ENCODE measurements around the gene HINFP. TPM values are rescaled to one million over a fixed set of nuclear protein-coding genes. Genes with fewer than 3 reads are reported as not detected.
"Not testable (repeated sequence)": the region's sequence is repeated elsewhere in the genome, so short reads cannot be mapped to it uniquely, and the experiment has no call there.

The HINFP gene
- total RNA-seq, 1 experiment from 2014 or later, result 9.4 TPM

DNA sequence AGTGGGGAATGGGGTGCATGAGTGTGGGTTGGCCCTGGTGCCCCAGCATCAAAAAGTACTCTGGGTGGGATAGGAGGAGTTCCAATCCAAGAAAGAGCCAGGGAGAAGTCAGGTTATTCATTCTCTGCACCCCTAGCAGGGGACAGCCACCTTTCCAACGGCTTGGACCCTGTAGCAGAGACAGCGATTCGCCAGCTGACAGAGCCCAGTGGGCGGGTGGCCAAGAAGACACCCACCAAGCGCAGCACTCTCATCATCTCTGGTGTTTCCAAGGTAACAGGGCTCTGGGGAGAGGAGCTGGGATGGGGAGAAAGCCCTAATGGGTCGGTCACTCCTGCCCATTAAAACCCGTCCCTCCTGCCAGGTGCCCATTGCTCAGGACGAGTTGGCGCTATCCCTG lies 7.7 kb upstream of the HINFP start:
- no peak for DNase-seq (ENCODE audit: low read depth, low spot score)
- in situ Hi-C loops (cut with HindIII; ENCODE audit: low pct_unique_long_range_greater_than_20kb, low sequenced_read_pairs), result no loop called here

GRCh38 chr11:119114351-119114750 lies 7.0 kb upstream of the HINFP start:
- no peak for DNase-seq (ENCODE audit: low read depth, low spot score)
- in situ Hi-C loops (cut with HindIII; ENCODE audit: low pct_unique_long_range_greater_than_20kb, low sequenced_read_pairs), result no loop called here

- in situ Hi-C loops (cut with HindIII; ENCODE audit: low pct_unique_long_range_greater_than_20kb, low sequenced_read_pairs), result no loop called here
- no peak for DNase-seq (ENCODE audit: low read depth, low spot score)
Observed at GRCh38 chr11:119115484-119116234, 5.7 kb upstream of the HINFP start.

- in situ Hi-C loops (cut with HindIII; ENCODE audit: low pct_unique_long_range_greater_than_20kb, low sequenced_read_pairs), result no loop called here
- DNase-seq (ENCODE audit: low read depth, low spot score), result no peak
Observed at GRCh38 chr11:119116235-119116594, 5.2 kb upstream of the HINFP start.

DNA sequence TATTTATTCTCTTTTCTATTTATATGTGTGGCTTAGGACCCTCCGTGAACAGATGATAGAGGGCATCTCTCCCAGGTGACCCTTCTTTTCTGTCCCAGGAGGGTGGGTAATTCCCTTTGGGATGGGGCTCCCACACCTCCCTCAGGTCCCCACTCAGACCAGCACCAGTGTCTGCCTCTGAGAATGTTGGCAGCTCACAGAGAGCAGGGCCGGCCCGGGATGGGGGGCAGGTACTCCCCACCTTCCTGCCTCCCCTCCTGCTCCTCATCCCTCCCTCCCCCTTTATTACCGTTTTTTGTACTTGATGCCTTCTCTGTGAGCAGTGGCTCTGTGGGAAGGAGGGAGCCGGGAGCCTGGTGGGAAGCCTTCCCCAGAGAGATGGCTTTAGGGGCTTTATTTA lies 4.8 kb upstream of the HINFP start:
- in situ Hi-C loops (cut with HindIII; ENCODE audit: low pct_unique_long_range_greater_than_20kb, low sequenced_read_pairs), result no loop called here
- DNase-seq (ENCODE audit: low read depth, low spot score), result no peak

GRCh38 chr11:119117004-119117706 lies 4.2 kb upstream of the HINFP start:
- no peak for DNase-seq (ENCODE audit: low read depth, low spot score)
- in situ Hi-C loops (cut with HindIII; ENCODE audit: low pct_unique_long_range_greater_than_20kb, low sequenced_read_pairs), result no loop called here

DNA sequence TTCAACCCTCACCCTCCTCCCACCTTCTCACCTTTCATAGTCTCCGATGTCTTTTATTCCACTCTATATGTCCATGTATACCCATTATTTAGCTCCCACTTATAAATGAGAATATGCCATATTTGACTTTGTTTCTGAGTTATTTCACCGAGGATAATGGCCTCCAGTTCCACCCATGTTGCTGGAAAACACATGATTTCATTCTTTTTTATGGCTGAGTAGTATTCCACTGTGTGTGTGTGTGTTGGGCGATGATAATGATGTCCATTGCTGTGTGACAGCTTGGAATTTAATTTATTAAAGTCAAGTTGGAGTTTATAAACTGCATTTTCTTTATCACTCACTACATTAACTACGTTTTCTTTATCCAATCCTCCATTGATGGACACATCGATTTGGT lies 3.2 kb upstream of the HINFP start:
- in situ Hi-C loops (cut with HindIII; ENCODE audit: low pct_unique_long_range_greater_than_20kb, low sequenced_read_pairs), result no loop called here
- DNase-seq (ENCODE audit: low read depth, low spot score), result no peak

DNA sequence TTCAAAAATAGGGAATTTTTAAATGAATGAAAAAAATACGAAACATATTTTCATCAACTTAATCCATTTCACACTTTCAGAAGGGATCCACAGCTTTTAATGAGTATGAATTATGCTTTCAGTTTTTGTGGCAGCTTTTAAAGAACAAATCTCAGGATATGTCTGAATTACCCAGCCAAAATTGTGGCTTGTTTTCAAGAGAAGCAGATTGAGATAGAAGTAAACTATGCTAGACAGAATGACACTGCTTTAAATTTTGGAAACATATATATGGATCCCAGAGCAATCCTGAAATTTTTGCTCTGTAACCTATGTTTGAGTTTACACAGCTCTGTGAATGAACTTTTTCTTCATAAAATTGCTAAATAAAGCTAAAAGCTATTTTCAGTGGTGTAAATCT lies 2.4 kb upstream of the HINFP start:
- DNase-seq (ENCODE audit: low read depth, low spot score), result no peak
- in situ Hi-C loops (cut with HindIII; ENCODE audit: low pct_unique_long_range_greater_than_20kb, low sequenced_read_pairs), result no loop called here

DNA sequence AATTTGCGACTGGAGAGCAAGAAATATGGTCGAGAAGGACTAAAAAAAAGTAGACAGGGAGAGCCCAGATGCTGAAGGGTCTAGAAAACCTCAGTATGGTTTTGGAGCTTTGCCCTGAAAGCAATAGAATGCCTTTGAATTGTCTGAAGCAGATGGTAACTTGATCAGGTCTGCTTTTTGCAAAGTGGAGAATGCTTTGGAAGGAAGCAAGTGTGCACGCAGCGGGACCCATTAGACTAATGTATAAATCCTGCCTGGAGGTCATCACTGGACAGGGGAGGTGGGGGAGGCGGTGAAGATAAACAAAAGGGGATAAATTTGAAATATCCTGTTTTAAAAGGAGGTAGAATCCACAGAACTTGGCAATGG lies 757 bp upstream of the HINFP start:
- DNase-seq (ENCODE audit: low read depth, low spot score), result no peak
- in situ Hi-C loops (cut with HindIII; ENCODE audit: low pct_unique_long_range_greater_than_20kb, low sequenced_read_pairs), result no loop called here

GRCh38 chr11:119121811-119122124 lies 388 bp downstream of the HINFP start:
- no peak for DNase-seq (ENCODE audit: low read depth, low spot score)
- in situ Hi-C loops (cut with HindIII; ENCODE audit: low pct_unique_long_range_greater_than_20kb, low sequenced_read_pairs), result no loop called here

GRCh38 chr11:119125821-119126220 lies 4.4 kb downstream of the HINFP start:
- no peak for DNase-seq (ENCODE audit: low read depth, low spot score)
- in situ Hi-C loops (cut with HindIII; ENCODE audit: low pct_unique_long_range_greater_than_20kb, low sequenced_read_pairs), result no loop called here

DNA sequence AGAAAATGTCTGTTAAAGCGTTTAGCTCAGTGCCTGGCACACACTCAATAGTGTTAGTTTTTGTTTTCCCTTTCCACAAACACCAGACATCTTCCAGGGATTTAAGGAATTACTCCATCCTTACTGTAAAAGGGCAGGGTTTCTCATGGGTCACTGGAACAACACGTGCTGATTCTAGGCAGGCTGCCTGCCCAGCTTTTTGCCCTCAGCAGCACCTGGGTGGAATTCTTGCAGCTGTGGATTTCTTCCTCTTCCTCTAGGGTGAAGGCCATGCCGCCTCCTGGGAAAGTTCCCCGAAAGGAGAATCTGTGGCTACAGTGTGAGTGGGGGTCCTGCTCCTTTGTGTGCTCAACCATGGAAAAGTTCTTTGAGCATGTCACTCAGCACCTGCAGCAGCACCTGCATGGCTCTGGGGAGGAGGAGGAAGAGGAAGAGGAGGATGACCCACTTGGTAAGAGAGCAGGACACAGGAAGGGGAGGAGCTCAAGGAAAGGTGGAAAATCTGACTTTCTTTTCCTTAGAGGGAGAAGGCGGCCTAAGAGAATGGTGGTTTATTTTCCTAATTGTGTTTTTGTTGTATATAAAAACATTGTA lies 5.4 kb downstream of the HINFP start:
- DNase-seq (ENCODE audit: low read depth, low spot score), result no peak
- in situ Hi-C loops (cut with HindIII; ENCODE audit: low pct_unique_long_range_greater_than_20kb, low sequenced_read_pairs), result no loop called here

DNA sequence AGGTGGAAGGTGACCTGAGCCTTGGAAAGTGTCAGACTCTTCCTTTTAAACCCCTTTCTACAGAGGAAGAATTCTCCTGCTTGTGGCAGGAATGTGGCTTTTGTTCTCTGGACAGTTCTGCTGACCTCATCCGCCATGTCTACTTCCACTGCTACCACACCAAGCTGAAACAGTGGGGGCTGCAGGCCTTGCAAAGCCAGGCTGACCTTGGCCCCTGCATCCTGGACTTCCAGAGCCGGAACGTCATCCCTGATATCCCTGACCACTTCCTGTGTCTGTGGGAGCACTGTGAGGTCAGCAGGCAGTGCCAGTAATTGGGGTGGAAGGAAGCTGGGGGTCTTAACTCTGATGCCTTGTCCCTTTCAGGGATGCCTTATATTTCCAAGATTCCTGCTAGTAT lies 9.3 kb downstream of the HINFP start:
- no peak for DNase-seq (ENCODE audit: low read depth, low spot score)
- in situ Hi-C loops (cut with HindIII; ENCODE audit: low pct_unique_long_range_greater_than_20kb, low sequenced_read_pairs), result no loop called here

DNA sequence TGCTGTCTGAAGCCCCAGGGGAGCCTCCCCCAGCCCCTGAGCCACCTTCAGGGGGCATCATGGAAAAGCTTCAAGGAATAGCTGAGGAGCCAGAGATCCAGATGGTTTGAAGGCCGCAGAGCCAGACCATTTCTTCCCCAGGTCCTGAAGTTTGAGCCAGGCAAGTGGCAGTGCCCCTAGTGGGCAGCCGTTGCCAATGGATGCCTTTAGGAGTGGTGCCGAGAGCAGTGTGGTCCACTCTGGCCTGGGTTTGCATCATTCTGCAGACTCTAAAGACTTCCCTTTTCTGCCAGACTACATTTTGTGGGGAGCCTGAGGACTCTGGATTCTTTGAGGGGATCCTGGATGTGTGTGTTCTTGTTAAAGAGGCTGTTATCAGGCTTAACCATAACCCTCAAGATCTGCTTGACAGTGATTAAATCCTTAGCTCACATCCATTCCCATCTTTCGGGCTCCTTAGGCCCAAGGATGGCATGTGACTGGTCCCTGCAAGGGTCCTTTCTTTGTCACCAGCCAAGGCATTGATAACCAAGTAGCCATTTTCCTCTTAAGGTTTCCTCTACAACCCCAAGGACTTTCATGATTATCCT lies 13.1 kb downstream of the HINFP start:
- peak; percentile 56 for DNase-seq (ENCODE audit: low read depth, low spot score)

DNA sequence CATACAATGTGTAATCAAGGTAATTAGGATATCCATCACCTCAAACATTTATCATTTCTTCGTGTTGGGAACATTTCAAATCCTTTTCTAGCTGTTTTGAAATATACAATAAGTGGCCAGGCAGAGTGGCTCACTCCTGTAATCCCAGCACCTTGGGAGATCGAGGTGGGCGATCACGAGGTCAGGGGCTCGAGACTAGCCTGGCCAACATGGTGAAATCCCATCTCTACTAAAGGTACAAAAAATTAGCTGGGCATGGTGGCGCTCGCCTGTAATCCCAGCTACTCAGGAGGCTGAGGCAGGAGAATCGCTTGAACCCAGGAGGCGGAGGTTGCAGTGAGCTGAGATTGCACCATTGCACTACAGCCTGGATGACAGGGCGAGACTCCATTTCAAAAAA lies 17.9 kb downstream of the HINFP start:
- DNase-seq (ENCODE audit: low read depth, low spot score); in situ Hi-C loops (cut with HindIII; ENCODE audit: low pct_unique_long_range_greater_than_20kb, low sequenced_read_pairs): not testable (repeated sequence)

More for the DNA sequence above, 13.1 kb downstream of the HINFP start:
- in situ Hi-C loops (cut with HindIII; ENCODE audit: low pct_unique_long_range_greater_than_20kb, low sequenced_read_pairs), result no loop called here

- DNase-seq (ENCODE audit: low read depth, low spot score), result peak; percentile 81
- in situ Hi-C loops (cut with HindIII; ENCODE audit: low pct_unique_long_range_greater_than_20kb, low sequenced_read_pairs), result no loop called here
Observed at GRCh38 chr11:119144825-119145486, 23.6 kb downstream of the HINFP start.

DNA sequence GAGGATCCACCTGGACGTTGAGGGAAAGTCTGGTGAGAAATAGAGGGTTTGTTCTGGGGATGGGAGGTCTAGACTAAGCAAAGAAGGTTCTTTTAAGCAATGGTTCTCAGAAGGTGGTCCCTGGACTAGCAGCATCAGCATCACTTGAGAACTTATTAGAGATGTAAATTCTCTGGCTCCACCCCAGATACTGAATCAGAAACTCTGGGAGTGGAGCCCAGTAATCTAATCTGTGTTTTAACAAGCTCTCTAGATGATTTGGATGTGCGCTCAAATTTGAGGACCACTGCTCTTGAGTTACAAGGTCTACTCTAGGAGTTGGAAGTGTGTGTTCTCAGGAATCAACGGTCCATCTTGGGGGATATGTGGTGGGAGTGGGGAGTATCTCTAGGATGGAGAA lies 24.2 kb downstream of the HINFP start:
- DNase-seq (ENCODE audit: low read depth, low spot score), result no peak
- in situ Hi-C loops (cut with HindIII; ENCODE audit: low pct_unique_long_range_greater_than_20kb, low sequenced_read_pairs), result no loop called here

- in situ Hi-C loops (cut with HindIII; ENCODE audit: low pct_unique_long_range_greater_than_20kb, low sequenced_read_pairs), result no loop called here
- no peak for DNase-seq (ENCODE audit: low read depth, low spot score)
Observed at GRCh38 chr11:119147604-119148333, 26.4 kb downstream of the HINFP start.

Measured in SK-MEL-5 (cell line).